AG09319 (cell line): ENCODE measurements around the gene SLC38A6.

ENCODE experiments used
- DNase-seq: peaks from one replicate; pipeline ENCODE4 v3.0.0-alpha.2; 2010; ENCODE audit warnings: low read depth; ENCODE audit errors: extremely low read depth
- TF ChIP-seq, protein P1 (sequence below): IDR thresholded peaks from 2 replicates; pipeline ENCODE4 v1.5.1; 2011; ENCODE audit warnings: low read depth, mild to moderate bottlenecking, inconsistent platforms, low read length, moderate library complexity

The SLC38A6 gene

DNA sequence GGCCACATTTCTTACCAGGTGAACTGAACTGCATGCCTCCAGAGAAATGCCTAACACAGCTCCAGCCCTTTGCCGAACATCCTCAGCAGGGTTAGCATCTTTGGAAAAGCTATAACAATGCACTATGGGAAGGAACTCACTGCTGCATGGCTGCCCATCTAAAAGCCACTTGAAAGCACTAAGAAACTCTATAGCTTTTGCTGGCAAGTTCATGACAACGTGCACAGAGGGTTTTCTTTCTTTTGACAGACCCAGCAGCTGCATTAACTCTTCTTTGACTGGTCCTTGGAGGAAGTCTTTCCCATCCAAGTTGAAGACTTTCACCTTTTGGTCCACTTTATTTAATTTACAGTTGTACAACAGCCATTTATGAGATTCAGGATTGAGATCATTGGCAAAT lies 5.5 kb upstream of the SLC38A6 start:
- TF ChIP-seq, protein P1, sequence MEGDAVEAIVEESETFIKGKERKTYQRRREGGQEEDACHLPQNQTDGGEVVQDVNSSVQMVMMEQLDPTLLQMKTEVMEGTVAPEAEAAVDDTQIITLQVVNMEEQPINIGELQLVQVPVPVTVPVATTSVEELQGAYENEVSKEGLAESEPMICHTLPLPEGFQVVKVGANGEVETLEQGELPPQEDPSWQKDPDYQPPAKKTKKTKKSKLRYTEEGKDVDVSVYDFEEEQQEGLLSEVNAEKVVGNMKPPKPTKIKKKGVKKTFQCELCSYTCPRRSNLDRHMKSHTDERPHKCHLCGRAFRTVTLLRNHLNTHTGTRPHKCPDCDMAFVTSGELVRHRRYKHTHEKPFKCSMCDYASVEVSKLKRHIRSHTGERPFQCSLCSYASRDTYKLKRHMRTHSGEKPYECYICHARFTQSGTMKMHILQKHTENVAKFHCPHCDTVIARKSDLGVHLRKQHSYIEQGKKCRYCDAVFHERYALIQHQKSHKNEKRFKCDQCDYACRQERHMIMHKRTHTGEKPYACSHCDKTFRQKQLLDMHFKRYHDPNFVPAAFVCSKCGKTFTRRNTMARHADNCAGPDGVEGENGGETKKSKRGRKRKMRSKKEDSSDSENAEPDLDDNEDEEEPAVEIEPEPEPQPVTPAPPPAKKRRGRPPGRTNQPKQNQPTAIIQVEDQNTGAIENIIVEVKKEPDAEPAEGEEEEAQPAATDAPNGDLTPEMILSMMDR = no peak
- no peak for DNase-seq

DNA sequence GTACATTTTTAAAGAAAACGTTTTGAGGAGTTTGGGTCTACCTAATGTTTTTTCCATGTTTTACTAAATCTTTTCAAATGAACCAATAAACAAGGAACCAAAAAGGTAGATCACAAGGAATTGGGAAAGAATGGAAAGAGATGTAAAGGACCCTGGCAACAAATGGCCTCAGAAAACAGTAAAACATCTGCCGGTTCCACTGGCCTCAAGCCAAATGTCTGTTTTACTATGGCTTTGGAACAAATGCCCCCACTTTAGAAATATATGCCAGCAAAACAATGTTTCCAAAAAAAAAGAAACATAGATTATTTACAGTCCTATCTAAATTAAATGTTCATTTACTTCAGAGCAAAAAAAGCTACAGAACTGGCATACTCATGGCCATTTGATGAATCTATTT lies 3.2 kb upstream of the SLC38A6 start:
- TF ChIP-seq, protein P1 = no peak
- no peak for DNase-seq

DNA sequence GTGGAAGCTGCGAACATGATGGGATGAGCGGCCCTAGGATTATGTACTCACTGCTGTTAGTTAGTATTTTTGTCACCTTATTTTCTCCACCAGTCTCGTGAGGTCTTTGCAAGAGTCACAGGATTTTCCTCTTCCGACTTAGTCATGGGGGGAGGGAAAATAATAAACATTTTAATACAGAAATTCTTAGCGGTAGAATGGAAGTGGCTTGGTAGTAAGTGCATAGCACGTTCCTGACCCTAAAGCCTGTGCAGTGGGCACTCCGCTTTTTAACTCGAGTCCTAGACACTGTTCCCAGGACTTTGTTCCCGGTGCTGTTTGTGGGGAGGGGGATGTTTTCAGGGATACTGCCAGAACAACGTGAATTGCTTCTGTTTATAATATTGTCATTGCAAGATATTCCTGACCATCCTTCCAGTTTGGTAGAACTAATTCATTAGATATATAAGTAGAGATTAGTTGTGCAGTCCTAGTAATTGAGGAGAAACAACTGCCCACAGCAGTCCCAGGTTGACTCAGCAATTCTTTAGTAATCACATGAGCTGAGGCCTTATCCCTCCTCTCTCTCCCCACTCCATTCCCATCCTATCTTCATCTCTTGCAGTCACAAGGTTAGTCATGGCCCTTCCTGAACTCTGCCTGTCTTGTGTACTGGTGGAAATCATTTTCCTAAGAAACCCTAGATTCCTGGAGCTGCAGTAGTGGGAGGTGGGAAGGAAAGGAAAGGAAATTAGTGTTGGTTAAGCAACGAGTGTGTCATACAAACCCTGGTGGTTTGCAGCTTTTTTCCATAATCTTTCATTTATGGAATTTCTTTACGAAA lies 799 bp downstream of the SLC38A6 start:
- peak; percentile 63 for DNase-seq
- TF ChIP-seq, protein P1 = no peak

DNA sequence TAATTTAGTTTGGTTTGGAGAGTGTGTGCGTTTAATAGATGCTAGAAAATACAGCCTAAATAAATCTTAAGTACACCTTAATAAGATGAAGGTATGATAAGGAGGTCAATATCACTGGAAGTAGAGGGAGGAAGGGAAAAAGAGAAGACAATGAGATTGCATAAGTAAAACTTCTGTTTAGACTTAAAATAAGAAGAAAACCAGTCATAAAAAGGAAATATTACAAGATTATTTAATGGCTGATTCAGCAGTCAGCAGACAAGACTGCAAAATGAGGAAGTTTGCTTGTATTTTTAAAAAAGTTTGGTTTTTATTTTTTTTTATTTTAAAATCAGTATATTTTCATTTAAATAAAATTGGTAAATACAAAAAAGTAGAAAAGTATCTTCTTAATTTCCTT lies 3.2 kb downstream of the SLC38A6 start:
- TF ChIP-seq, protein P1 = no peak
- no peak for DNase-seq

DNA sequence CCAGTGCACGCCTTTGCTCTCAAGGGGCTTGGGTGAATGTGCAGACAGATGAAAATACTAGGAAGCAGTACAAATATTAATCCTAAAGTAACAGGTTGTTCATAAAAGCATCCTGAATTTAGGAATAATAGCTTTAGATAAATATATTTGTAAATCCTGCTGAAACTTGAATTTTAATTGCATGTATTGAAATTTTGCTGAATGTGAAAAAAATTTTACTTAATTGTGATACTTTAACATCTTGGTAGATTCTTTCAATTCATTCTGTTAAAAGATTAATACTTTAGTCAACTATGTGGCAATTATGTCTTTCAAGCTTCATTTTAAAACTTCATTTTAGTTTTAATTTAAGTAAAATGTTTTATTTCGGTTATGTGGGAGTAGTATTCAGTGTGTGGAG lies 5.5 kb downstream of the SLC38A6 start:
- TF ChIP-seq, protein P1 = no peak
- DNase-seq = no peak

DNA sequence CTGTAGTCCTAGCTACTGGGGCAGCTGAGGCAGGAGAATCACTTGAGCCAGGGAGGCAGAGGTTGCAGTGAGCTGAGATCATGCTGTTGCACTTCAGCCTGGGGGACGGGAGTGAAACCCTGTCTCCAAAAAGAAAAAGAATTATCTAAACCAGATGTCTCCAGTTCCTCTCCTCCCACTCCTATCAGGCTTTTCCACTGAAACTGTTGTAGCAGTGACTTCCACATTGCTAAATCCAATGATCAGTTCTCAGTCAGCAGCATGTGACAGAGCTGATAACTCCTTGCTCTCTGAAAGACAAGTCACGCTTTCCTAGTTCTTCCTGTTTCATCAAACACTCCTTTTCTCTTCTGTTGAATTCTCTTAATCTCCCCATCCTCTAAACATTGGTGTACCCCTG lies 8.6 kb downstream of the SLC38A6 start:
- DNase-seq = peak; percentile 37
- TF ChIP-seq, protein P1 = no peak

DNA sequence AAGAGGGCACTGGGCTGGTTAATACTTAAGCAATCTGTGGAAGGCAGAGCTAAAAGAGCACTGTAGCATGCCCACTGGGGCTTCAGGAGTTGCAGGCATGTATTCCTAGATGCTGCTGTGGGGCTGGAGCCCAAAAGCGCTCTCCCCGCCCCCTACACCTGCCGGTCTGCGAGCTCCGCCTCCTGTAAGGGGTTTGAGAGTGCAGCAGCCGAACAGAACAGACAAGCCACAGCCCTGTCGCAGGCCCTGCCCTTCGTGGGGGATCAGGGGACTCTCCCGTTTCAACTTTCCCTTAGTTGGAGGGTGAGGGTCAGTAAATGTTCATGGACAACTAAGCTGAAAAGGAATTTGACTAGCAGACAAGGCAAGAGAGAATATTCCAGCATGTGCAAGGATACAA lies 17.6 kb downstream of the SLC38A6 start:
- no peak for DNase-seq
- TF ChIP-seq, protein P1 = no peak
